Skeletal muscle cell (primary cell): ENCODE results near the gene ACD.
A peak's percentile ranks its signal among the peaks of the same experiment; 100 is the strongest.

Source experiments
- DNase-seq: peaks from one replicate; pipeline ENCODE4 v3.0.0-alpha.2; 2010; ENCODE audit warnings: low read depth
- H3K4me3 ChIP-seq: 2 replicates; pipeline ENCODE4 v1.5.1; 2011; ENCODE audit warnings: low read depth, mild to moderate bottlenecking, control low read depth, low read length, moderate library complexity

The ACD gene

DNA sequence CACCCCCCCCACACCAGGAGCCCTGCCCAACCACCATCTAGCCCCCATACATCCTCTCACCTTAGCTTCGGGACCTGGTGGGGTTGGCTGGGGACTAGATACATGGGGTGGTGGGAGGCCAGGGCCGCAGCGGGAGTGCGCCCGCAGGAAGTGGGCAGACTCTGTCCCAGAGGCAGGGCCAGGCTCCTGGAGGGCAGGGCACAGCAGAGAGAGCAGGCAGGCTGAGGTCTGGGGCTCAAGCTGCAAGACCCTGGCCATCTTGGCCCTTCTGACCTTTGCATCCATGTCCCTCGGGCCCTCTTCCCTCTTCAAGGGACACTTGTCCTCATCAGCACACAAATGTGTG is 3.8 kb upstream of the ACD start:
- DNase-seq, result no peak
- H3K4me3 ChIP-seq, result no peak overlapping the region

DNA sequence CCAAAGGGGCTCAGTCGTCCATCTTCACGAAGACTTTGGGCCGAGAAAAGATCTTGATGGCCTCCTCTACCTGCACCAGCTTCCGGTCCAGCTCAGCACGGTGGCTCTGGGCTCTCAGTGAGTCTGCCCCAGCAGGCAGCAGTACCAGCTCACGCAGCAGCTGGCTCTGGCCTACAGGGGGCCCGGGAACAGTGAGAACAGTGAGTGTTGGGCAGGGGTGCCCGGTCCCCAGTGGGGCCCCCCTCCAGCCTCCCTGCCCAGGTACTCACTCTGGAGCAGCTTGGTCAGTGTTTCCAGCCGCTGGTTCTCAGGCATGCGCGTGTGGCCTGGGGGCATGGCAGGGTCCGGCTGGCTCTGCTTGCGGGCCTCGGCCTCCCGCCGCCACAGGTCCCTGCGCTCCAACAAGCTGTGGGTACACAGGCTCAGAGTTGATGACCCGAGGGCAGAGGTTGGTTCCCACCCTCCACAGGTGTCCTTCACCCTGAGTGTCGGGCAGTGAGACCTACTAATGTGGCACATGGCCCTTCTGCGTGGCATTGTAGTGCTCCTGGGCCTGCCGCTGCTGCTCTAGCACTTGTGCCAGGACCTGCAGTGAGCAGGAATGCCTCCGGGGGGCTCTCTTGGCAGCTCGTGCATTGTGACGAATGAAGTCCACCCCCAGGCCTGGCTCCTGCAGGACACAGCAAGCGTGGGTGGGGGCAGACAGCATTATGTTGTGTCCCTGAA is 3.3 kb upstream of the ACD start:
- H3K4me3 ChIP-seq, result no peak overlapping the region
- no peak for DNase-seq

DNA sequence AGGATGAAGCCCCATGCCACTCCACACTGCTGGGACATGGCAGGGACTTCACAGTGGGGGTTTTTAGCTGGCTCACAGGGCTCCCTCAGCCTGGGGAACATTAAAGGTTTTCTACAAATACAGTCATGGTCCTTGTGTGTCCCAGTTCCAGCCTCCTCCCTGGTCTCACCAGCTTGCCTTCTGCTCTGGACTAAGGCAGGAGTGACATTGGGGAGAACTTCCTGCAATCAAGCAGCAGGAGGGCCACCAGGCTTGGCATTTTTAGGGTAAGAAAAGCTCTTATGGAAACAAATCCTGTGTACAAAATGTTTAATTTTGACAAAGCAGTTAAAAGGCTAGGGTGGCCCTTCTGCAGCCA is 2.6 kb upstream of the ACD start:
- H3K4me3 ChIP-seq, result no peak overlapping the region
- DNase-seq, result no peak

DNA sequence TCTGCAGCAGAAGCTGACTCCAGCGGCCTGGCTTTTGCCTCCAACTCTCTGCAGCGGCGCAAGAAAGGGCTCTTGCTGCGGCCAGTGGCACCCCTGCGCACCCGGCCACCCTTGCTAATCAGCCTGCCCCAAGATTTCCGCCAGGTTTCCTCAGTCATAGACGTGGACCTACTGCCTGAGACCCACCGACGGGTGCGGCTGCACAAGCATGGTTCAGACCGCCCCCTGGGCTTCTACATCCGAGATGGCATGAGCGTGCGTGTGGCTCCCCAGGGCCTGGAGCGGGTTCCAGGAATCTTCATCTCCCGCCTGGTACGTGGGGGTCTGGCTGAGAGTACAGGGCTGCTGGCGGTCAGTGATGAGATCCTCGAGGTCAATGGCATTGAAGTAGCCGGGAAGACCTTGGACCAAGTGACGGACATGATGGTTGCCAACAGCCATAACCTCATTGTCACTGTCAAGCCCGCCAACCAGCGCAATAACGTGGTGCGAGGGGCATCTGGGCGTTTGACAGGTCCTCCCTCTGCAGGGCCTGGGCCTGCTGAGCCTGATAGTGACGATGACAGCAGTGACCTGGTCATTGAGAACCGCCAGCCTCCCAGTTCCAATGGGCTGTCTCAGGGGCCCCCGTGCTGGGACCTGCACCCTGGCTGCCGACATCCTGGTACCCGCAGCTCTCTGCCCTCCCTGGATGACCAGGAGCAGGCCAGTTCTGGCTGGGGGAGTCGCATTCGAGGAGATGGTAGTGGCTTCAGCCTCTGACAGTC is 2.0 kb upstream of the ACD start:
- no peak overlapping the region for H3K4me3 ChIP-seq
- DNase-seq, result no peak

DNA sequence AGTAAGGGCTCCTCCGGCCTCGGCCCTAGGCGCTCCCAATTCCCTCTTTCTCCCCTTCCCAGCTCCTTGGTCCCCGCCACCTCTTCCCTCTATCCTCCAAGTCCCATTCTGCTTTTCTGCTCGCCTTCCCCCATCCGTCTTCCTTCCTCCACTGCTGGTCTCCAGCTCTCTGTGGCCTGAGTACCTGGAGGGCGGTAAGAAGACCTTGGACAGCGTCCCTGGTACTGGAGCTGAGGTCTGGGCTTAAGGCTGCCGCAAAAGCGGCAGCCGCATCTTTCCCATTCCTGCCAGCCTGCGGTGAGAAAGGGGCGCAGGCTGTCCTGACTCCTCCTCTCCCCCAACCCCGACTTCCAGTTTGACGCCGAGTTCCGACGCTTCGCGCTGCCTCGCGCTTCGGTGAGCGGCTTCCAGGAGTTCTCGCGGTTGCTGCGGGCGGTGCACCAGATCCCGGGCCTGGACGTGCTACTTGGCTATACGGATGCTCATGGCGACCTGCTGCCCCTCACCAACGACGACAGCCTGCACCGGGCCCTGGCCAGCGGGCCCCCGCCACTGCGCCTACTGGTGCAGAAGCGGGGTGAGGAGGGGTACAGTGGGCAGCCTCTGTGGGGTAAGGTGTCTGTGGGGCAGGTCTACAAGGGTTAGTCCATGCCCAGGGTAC is 1.2 kb upstream of the ACD start:
- DNase-seq, result no peak
- H3K4me3 ChIP-seq, result peak overlapping the region; percentile 90

DNA sequence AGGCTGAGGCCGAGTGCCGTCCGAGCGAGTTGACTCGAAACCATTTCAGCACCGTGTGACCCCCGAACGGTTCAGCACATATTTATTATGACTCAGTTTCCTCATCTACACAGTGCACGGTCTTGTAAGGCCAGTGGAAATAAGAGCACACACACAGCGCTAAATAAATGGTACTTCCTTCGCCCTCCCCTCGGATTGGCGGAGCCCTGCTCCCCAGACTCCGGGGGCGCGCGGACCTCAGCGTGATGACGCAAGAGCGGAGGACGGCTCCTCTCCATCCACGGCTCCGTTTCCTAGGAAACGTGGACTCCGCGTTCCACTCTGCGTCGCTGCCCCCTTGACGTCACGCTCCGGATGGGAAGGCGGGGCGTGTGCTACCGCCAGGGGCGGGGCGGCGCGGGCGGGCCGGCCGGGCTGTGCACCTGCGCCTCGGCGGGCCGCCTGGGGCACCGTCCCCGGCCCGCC is 536 bp upstream of the ACD start, which contains the start of gene PARD6A:
Gene PARD6A (plus strand): TSS at position 397 of the 465 bp plus-strand sequence. CDS start 79 bp downstream, outside the sequence.
- peak; percentile 88 for DNase-seq
- H3K4me3 ChIP-seq, result peak within 1 kb of the TSS; percentile 90

DNA sequence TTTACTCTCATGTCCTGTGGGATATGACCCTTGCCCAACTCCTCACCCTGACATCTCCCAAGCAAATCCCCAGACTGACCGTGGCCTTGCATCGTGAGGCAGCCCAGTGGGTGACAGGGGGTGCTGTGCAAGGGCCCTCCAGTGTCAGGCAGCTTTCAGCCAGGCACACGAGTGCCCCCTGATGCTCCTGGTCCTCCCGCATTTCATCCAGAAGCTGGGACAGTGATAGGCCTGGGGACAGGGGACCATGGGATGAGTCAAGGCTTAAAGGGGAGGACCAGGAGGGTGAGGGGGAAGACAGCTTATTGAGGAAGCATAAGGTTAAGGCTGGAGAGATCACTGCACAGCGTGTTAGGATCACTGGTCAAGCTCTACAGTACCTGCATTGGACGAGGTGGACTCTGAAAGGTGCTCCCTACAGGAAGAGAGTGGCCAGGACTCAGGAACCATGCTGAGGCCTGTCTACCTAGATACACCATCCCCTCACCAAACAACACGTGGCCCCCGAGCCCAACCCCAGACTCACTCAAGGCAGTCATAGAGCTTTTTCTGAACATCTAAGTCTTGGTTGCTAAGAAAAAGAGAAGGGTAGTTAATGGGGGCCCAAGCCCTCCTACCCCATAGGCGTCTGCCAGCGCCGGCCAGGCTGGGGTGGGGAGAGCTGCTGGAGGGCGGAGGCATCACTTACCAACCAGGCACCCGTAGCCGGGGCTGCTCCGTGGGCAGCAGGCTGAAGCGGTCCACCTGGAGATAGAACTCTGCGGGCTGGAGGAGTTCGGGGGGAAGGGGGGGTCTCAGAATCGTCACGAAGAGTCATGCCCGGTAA is 998 bp downstream of the ACD start:
- H3K4me3 ChIP-seq, result peak overlapping the region; percentile 90
- DNase-seq, result no peak

DNA sequence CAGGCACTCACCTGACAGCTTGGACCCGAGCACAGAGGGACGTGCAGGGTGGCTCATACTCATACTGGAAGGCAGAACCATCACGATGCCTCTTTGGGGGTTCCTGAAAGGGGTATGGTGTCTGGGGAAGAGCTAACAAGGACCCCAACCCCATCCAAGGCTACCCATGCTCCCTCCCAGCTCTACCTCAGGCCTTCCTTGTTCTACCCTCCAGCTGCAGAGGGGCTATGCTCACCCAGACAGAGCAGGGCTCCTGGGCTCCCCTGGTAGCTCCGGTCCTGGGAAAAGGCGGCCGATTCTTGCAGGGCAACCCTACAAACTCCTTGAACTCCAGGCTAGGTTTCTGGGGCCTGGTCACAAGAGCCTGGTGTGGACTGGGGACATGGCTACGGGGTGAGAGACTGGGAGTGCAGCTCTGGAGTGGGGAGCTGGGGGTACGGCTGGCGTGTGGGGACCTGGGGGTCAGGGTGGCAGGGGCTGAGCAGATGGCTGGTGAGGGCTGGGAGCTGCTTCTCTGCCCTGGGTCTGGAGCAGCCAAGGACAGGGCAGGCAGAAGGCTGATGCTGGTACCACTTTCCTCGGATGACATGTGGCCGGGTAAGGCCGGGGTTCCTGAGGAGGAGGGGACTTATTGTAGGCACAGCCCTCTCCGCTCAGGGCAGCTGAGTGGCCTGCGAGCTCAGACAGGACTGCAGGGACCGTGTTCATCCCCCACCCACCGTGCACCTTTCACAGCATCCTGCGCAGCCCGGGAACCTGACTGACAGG is 2.1 kb downstream of the ACD start:
- no peak for DNase-seq
- no peak overlapping the region for H3K4me3 ChIP-seq

DNA sequence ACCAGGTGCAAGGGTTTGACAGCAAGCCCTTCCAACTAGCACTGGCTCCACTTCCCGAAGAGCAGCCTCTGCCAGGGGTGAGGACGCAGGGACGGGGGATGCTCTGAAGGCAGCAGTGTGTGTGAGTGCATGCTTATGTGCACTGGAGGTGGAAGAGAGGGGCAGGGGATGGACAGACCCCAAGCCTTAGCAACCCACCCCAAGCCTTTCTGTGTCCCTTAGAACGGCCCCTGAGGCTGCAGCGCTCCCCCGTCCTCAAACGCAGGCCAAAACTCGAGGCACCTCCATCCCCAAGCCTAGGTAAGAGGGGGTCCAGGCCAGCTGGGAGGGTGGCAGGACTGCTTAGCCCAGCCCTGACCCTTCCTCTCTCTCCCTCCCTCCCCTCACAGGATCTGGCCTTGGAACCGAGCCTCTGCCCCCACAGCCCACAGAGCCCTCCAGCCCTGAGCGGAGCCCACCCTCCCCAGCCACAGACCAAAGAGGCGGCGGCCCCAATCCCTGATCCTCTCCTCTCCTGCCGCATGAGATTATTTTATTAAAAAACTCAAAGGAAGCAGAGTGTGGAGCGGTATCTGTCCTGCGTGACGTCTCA is 2.9 kb downstream of the ACD start:
- no peak for DNase-seq
- H3K4me3 ChIP-seq, result no peak overlapping the region

DNA sequence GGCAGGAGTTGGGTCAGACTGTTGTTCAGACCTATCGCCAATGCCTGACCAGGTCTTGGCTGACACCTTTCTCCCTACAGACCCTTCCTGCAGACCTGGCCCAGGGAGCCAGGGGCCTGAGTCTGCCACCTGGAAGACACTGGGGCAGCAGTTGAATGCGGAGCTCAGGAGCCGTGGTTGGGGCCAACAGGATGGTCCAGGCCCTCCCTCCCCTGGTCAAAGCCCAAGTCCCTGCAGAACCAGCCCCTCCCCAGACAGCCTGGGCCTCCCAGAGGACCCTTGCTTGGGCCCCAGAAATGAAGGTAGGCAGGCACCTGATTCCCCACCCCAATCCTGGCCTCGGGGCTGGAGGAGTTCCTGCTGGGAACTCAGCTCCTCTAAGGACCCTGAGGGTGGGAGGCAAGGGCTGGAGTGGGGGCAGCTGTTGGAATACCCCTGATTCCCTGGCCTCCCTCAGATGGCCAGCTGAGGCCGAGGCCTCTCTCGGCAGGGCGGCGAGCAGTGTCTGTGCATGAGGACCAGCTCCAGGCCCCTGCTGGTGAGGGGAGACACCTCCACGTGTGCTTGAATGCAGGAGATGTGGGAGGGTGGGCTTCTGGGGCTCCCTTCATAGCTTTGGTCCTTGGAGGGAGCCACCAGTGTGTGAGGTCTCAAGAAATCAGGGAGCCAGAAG is 3.6 kb downstream of the ACD start:
- no peak for DNase-seq
- no peak overlapping the region for H3K4me3 ChIP-seq

DNA sequence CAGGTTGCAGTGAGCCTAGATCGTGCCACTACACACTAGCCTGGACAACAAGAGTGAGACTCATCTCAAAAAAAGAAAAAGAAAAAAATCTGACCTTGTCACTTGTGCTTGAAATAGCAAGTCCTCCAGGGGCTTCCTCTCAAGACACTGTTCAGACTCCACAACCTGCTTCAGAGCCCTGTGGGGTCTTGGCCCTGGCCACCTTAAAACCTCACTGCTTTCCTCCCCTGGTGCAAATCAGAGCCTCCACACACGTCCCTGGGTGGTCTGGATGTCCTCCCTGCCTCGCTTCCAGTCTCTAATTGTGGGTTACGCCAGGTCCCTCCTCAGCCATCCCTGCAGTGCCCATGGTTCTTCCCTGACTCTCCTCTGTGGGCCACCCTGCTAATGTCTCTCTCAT is 4.7 kb downstream of the ACD start:
- DNase-seq, result no peak
- no peak overlapping the region for H3K4me3 ChIP-seq

DNA sequence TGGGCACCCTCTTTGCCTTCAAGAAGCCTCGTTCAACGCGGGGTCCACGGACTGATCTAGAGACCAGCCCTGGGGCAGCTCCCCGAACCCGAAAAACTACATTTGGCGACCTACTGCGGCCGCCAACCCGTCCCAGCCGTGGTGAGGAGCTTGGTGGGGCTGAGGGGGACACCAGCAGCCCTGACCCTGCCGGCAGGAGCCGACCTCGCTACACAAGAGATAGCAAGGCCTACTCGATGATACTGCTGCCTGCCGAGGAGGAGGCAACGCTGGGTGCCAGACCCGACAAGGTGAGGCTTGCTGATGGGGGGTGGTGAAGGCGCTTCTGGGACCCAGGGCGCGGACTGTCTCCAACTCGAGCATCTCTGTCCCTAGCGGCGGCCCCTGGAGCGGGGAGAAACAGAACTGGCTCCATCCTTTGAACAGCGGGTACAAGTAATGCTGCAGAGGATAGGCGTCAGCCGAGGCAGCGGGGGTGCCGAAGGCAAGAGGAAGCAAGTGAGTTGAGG is 5.6 kb downstream of the ACD start:
- no peak overlapping the region for H3K4me3 ChIP-seq
- DNase-seq, result no peak

DNA sequence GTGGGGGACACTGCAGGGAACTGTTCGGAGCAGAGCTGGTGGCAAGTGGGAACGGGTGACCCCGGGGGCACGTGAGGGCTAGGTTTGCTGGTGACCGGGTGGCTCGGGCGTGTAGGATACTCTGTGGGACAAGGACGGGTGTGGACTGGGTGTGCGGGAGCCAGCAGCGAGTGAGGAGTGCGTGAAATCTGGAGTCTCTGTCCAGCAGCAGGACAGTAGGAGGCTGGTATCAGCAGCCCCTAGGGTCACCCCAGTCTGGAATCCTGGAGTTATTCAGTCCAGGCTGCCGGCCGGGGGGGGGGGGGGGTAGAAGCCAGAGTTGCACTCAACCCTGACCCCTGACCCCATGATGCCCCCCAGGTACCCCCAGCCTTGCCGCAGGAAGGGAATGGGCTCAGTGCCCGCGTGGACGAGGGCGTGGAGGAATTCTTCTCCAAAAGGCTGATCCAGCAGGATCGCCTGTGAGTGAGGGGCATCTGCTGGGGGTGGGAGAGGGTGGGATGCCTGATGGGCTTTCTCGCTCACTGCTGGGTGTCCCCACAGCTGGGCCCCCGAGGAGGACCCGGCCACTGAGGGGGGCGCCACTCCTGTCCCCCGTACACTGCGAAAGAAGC is 6.2 kb downstream of the ACD start:
- H3K4me3 ChIP-seq, result peak overlapping the region; percentile 64

DNA sequence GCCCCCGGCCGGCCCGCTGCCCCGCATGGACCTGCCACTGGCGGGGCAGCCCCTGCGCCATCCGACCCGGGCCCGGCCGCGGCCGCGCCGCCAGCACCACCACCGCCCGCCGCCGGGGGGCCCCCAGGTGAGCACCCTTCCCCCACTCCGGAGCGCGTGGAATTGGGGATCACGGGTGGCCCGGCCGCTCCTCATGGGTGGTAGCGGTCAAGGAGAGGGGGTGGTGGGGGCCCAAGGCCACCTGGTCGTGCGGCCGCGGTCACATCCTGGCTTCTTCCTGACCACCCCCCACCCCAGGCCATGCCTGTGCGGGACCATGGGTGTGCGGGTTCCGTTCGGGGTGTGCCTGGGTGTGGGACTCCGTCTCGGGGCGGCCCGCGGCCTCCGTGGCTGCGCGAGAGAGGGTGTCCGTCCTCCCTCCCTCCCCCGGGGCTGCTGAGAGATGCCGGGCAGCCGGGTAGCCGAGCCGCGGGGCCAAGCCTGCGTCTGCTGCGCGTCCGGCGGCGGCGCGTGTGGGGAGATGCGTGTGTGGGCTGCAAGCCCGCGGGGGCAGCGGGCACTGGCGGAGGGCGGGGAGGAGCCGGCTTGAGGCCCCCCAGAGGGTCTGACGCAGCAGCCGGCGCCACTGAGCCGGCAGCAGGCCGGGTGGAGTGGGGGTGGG is 6.8 kb downstream of the ACD start:
- no peak for DNase-seq
- H3K4me3 ChIP-seq, result peak overlapping the region; percentile 64

More for the DNA sequence above, 6.2 kb downstream of the ACD start:
- DNase-seq, result no peak

DNA sequence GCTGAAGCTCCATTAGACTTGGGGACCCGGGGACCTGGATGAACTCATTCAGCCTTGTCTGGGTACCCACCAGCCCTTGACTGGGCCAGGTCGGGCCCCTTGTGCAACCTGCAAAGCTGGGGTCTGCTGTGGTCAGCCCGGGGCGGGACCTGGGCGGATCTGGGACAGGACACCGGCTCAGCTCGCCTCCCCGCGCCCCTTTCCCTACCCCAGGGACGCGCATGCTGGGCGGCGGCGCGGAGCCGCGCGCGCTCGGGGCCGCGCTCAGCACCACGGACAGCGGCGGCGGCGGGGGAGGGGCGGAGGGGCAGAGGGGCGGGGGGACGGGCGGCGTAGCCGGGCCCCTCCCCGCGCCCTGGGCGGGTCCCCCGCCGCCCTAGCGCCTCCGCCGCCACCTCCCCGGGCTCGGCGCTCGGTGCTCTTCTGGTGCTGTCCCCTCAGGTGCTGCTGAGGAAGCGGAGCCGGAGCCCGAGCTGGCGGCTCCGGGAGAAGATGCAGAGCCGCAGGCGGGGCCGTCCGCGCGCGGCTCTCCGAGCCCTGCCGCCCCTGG is 7.4 kb downstream of the ACD start:
- peak overlapping the region; percentile 64 for H3K4me3 ChIP-seq

DNA sequence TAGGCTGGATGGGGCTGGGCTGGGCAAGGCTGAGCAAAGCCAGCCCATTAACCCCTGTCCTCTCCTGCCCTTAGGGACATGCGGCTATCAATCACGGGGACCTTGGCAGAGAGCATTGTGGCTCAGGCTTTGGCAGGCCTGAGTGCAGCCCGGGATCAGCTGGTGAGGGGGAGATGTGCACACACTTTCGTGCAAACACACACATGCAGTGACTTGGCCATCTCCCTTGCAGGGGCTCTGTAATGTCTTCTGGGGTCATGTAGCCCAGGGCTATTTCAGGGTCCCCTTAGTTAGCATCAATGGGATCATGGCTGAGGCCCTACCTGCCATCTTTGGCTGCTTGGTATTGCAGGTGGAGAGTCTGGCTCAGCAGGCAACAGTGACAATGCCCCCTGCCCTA is 8.2 kb downstream of the ACD start:
- H3K4me3 ChIP-seq, result no peak overlapping the region
- DNase-seq, result no peak

More for the DNA sequence above, 7.4 kb downstream of the ACD start:
- no peak for DNase-seq

DNA sequence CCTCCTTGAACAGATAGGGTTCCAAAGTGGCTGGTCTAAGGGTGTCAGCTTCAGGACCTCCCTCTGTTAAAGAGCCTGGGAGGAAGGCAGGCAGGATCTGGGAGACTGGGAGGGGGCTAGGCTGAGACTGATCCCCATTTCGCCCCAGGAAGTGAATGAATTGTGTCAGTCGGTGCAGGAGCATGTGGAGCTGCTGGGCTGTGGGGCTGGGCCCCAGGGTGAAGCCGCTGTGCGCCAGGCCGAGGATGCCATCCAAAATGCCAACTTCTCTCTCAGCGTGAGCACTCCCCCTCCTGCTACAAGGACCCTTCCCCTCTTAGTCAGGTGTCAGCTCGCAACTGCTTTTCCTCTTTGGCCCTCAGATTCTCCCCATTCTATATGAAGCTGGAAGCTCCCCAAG is 9.0 kb downstream of the ACD start:
- DNase-seq, result no peak
- no peak overlapping the region for H3K4me3 ChIP-seq
